HG03175 (cell line): ENCODE results near the gene ETFB.

Experiments used
- ATAC-seq: cut with Tn5 transposase; IDR thresholded peaks from one replicate; pipeline ENCODE4 v1.9.1; 2021; ENCODE audit warnings: mild to moderate bottlenecking, moderate library complexity; ENCODE audit not compliant: unreplicated experiment

ETFB gene

GRCh38 chr19:51331193-51331592, 35.0 kb downstream of the ETFB start:
- ATAC-seq: no peak

- ATAC-seq: no peak
Measured at GRCh38 chr19:51330366-51330765, 35.8 kb downstream of the ETFB start.

- no peak for ATAC-seq
Measured at GRCh38 chr19:51329411-51329810, 36.8 kb downstream of the ETFB start.

GRCh38 chr19:51327066-51328001, 38.9 kb downstream of the ETFB start:
- ATAC-seq: no peak

- no peak for ATAC-seq
Measured at GRCh38 chr19:51326216-51327065, 39.7 kb downstream of the ETFB start.

- ATAC-seq: no peak
Measured at GRCh38 chr19:51325161-51325976, 40.8 kb downstream of the ETFB start.

GRCh38 chr19:51324167-51324481, 42.1 kb downstream of the ETFB start:
- ATAC-seq: no peak

GRCh38 chr19:51323481-51324166, 42.6 kb downstream of the ETFB start:
- no peak for ATAC-seq

- no peak for ATAC-seq
Measured at GRCh38 chr19:51321799-51322198, 44.4 kb downstream of the ETFB start.

- no peak for ATAC-seq
Measured at GRCh38 chr19:51320280-51320657, 45.9 kb downstream of the ETFB start.

GRCh38 chr19:51319649-51320279, 46.4 kb downstream of the ETFB start:
- ATAC-seq: no peak

GRCh38 chr19:51318687-51319648, 47.2 kb downstream of the ETFB start:
- no peak for ATAC-seq

GRCh38 chr19:51317968-51318367, 48.2 kb downstream of the ETFB start:
- ATAC-seq: no peak

GRCh38 chr19:51317376-51317775, 48.8 kb downstream of the ETFB start:
- no peak for ATAC-seq

GRCh38 chr19:51316688-51317087, 49.5 kb downstream of the ETFB start:
- no peak for ATAC-seq

- ATAC-seq: no peak
Measured at GRCh38 chr19:51311351-51312257, 54.6 kb downstream of the ETFB start, which contains the start of gene IGLON5. TSS of gene IGLON5 (plus strand) at chr19:51311644. CDS start at chr19:51311848, 204 bp downstream.

- ATAC-seq: no peak
Measured at GRCh38 chr19:51305479-51305878, 60.7 kb downstream of the ETFB start.

- ATAC-seq: no peak
Measured at GRCh38 chr19:51301266-51301665, 64.9 kb downstream of the ETFB start.
